IPS DF 19.7 (cell line): Measurements from ENCODE around the gene C5AR2.
"Not testable (repeated sequence)": the region's sequence is repeated elsewhere in the genome, so short reads cannot be mapped to it uniquely, and the experiment has no call there.

ENCODE experiments used
- DNase-seq: peaks from one replicate; pipeline ENCODE4 v3.0.0-alpha.2; 2013; ENCODE audit warnings: low read depth, low spot score

The C5AR2 gene

DNA sequence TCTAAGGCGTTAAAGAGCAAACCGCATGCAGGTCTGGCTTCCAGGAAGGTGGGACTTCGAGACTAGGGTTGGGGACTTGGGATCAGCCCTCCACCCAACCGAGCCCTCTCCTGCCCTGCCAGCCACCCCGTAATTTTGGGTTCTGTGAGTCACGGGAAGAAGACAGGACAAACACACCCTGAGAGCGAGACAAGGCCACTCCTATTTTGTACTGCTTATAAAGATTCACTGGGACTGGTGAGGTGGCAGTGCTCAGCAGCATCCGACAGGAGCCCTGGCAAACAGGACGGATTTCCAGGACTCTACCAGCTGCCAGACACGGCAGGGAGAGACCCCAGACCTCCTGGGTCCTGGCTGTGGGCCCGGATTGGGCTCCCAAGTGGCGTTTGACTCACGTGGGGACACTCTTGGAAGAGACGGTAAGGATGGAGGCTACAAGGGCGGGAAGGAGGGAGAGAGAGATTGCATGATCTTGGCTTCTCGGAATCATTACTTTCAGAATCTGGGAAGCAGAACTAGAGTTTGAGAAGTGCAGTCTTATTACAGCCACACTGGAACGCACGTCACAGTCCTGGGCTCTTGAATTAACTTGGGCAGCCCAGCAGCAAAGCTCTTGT lies at the start of gene C5AR2:
Gene C5AR2, plus strand, starts transcription at position 245 of the 617 bp plus-strand sequence. CDS start 8,625 bp downstream, outside the sequence.
- no peak for DNase-seq

DNA sequence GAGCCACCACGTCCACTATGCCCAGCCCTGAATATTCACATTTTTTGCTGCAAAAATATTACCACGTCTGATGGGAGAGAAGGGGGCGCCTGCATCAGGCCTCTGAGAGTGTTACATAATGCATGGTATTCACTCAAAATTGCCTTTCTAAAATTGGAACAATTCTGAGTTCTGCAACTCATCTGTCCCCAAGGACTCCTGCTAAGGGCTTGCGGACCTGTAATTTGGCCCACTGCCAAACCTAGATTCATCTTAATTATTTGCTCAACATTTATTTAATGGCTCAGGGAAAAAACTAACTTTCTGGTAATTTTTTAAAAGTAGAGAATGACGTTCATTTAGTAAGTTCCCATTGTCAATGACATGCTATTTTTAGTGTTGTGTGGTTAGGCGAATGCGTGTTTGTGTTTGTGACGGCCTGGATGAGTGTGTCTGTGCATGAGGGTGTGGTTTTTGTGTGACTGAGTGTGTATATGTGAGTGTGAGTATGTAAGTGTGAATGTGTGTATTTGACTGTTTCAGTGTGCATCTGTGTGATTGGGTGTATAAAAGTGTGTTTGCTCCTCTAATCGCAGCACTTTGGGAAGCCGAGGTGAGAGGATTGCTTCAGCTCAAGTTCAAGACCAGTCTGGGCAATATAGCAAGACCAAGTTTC lies 48.4 kb upstream of the C5AR2 start:
- DNase-seq: no peak

DNA sequence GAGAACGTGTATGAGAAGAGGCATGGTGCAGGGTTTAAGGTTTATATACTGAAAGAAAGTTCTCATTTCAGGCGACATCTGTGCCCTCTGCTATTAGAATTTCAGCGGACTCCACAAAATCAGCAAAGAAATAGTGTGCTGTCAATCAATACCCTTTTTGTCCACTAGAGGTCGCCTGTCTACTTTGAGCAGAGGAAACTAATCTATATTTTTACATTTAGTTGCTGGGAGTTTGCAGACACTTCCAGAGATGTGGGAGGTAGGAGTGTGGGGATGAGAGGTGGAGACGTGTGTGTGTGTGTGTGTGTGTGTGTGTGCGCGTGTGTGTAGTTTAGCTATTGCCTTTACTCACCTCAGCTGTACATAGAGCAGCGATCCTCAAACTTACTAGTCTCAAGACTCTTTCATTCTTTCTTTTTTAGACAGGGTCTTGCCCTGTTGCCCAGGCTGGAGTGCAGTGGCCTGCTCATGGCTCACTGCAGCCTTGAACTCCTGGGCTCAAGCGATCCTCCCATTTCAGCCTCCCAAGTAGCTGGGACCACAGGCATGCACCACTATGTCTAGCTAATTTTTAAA lies 47.6 kb upstream of the C5AR2 start:
- DNase-seq: no peak

DNA sequence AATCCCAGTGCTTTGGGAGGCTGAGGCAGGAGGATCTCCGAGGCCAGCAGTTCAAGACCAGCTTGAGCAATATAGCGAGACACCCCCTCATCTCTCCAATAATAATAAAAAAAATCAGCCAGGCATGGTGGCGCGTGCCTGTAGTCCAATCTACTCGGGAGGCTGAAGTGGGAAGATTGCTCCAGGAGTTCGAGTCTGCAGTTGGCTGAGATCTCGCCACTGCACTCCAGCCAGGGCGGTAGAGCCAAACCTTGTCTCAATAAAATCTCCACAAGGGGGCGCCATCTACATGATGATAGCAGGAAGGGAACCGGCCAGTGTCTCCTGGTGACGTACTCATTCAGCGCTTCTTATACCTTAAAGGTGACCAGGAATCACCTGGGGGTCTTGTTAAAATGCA lies 35.9 kb upstream of the C5AR2 start:
- DNase-seq: no peak

DNA sequence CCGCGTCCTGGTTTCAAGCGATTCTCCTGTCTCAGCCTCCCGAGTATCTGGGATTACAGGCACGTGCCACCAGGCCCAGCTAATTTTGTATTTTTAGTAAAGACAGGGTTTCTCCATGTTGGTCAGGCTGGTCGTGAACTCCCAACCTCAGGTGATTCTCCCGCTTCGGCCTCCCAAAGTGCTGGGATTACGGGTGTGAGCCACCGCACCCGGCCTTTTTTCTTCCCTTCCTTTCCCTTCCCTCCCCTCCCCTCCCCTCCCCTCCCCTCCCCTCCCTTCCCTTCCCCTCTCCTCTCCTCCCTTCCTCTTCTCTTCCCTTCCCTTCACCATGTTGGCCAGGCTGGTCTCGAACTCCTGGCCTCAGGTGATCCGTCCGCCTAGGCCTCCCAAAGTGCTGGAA lies 31.1 kb upstream of the C5AR2 start:
- not testable (repeated sequence) for DNase-seq

DNA sequence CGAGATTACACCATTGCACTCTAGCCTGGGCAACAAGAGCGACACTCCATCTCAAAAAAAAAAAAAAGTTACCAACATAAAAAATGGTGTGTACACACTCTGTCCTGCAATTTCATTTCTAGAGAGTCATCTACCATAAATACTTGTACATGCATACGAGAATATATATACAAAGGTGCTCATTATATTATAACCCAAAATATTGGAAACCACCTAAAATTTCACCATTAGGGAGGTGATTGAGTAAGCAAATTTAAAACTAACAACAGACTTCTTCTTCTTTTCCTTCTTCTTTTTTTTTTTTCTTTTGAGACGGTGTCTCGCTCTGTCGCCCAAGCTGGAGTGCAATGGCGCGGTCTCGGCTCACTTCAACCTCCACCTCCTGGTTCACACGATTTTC lies 29.7 kb upstream of the C5AR2 start:
- DNase-seq: no peak

DNA sequence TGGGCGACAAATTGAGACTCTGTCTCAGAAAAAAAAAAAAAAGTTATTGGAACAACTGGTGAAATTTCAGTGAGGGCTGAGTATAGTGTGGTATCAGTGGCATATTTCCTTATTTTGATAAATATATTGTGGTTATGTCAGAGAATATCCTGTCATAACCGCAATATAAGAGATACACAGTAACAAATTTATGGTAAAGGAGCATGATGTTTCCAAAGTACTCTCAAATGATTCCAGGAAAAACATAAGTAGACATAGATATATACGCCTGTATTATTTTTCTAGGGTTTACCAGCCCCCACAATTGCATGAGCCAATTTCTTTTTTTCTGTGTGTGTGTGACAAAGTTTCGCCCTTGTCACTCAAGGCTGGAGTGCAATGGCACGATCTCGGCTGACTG lies 28.0 kb upstream of the C5AR2 start:
- no peak for DNase-seq

DNA sequence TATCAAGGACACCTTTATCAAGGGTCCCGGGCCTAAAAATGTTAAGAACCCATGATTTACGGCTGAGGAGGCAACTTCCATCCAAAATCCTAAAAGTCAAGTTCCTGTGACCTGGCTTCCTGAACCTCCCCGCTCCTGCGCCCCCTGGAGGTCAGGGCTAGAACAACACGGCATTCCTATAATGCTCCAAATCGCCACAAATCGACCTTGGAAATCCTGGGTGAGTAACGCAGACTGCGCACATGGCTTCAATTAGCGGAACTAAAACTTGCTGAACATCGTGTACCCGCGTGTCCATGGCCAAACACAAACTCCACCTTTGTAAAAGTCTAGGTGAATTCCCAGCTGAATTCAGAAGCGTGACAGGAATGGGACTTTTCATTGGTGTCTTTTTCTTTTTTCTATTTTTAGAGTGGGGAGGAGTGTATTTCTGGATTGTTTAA lies 26.6 kb upstream of the C5AR2 start:
- no peak for DNase-seq

DNA sequence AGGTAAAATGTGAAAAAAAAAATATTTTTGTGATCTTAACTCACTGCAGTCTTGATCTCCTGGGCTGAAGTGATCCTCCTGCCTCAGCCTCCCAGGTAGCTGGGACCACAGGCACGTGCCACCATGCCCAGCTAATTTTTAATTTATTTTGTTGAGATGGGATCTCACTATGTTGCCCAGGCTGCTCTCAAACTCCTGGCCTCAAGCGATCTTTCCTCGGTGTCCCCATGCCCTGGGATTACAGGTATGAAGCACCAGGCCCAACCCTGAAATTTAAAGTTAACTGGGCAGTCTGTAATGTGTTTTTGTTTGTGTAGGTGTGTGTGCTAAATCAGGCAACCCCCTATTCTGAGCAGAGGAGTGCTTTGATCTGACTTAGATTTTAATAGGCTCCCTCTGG lies 25.7 kb upstream of the C5AR2 start:
- DNase-seq: no peak

DNA sequence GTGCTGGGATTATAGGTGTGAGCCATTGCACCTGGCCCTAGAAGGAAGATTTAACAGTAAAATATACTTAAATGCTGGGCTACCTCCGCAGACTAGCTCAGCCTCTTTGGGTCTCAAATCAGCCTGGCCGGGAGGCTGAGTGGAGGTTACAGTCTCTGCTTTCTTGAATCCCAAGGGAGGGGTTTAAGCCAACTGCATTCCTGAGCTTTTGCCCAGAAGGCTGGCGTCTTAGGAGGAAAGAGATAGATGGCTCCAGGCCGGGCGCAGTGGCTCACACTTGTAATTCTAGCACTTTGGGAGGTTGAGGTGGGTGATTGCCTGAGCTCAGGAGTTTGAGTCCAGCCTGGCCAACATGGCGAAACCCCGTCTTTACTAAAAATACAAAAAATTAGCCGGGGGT lies 22.9 kb upstream of the C5AR2 start:
- DNase-seq: no peak

DNA sequence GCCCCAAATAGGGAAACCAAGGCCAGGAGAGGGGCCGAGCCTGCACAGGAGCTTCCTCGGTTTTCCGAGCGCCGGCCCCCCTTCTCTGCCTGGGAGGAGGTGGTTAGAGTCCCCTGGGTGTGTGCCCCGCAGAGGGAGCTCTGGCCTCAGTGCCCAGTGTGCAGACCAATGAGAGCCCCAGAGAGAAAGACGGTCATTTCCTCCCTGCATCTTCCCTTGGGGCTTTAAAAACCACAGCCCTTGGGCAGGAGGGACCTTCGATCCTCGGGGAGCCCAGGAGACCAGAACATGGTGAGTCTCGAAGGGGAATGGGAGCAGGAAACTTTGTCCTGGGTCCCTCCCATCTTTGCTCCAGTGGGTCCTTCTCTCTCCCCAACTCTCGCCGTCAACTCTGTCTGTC lies 22.4 kb upstream of the C5AR2 start, which contains the start of gene C5AR1:
Gene C5AR1, plus strand, starts transcription at position 254 of the 400 bp plus-strand sequence. Its CDS starts 35 bp downstream, at position 289.
- DNase-seq: no peak

DNA sequence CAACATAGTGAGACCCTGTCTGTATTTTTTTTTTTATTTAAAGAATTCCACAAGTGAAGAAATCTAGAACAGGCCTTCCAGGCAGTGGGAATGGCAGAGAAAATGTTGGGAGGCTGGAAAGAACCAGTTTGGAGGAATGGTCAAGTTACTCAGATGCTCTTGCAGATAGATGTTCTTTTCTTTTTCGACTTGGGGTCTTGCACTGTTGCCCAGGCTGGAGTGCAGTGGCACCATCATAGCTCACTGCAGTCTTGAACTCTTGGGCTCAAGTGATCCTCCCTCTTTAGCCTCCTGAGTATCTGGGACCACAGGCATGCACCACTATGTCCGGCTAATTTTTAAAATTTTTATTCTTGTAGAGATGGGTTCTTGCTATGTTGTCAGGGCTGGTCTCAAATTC lies 21.7 kb upstream of the C5AR2 start:
- no peak for DNase-seq

DNA sequence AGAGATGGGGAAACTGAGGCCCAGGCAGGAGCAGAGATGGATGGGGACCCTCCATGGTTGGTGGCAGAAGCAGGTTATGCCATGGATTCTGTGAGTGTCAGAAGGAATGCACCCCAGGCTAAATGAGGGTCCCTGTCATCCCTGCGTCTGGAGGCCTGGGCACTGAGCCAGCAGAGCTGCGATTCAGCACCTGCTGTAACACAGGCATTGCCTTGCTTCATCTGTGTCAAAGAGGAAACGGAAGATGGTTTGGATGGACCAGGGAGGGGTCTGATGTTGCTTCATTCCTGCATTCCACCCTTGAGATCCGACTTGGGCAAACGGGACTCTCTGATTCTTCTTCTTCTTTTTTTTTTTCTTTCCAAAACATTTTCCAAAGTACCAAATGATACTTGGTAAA lies 21.2 kb upstream of the C5AR2 start:
- DNase-seq: no peak

DNA sequence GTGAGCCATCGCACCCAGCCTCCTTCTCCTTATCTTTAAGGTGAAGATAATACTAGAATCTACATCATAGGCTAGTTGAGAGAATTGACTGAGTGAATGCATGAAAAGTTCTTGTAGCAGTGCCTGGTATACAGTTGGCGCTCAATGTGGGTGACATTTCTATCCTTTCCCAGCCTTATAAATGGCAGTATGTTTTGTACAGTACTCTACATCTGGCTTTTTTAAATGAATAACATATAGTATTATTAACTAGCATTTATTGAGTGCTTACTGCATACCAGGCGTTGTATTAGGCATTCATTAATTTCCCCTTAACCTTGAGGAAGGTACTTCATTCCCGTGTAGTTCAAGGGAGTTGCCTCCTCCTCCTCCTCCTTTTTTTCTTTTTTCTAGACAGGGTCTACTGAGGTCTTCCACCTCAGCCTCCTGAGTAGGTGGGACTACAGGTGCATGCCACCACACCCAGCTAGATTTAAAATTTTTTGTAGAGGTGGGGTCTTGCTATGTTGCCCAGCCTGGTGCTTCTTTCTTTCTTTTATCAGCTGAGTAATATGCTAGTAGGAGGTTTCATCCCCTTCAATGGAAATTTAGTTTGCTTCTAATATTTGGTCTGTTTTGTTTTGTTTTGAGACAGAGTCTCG lies 19.5 kb upstream of the C5AR2 start:
- DNase-seq: no peak

DNA sequence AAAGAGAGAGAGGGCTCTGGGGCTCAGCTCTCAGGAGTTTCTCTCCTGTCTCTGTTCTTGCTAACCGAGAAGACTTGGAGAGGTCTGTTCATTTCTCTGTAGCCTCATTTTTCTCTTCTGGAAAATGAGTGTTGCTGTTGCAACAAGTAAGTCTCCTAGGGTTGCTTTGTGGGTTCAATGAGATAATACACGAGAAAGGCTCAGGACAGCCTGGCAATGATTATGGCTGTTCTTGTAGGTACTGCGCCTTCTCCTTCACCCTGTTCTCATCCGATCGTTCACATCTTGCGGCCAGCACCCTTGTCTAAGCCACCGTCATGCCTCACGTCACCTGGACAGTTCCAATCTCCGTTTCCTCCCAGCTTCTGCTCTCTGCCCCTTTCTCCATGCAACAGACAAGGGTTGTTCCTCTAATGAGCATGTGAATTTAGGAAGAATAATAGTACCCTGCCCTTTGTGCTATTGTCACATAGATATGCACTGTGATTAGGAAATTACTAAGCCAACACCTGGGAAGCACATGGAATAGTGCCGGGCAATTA lies 18.1 kb upstream of the C5AR2 start:
- DNase-seq: no peak

DNA sequence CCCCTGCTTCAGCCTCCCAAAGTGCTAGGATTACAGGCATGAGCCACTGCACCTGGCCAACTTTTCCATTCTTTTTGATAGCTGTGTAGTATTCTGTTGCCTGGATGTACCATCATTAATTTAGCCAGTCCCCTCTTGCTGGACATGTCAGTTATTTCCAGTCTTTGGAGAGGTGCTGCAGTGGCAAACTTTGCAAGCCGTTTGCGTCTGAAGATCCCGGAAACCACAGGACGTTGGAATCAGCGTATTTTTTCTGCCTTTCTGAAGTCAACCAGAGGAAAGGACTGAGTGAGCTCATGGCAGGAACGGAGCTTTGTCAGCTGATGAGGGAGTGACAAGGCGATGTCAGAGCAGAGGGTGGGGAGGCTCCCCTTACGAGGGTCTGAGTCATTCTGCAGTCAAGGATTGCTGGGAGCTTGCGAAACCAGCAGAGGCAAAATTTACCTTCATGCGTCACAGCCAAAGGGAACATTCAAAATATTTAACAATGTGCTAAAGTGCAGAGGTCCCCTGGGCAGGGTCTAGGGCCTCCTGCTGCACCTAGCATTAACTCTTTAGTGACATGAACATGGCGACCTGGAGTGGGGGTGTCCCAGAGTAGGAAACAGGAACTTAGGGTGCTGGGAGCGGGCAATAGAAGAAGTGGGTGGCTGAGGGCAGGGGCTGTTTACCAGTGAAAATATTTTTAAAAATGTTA lies 16.7 kb upstream of the C5AR2 start:
- no peak for DNase-seq

DNA sequence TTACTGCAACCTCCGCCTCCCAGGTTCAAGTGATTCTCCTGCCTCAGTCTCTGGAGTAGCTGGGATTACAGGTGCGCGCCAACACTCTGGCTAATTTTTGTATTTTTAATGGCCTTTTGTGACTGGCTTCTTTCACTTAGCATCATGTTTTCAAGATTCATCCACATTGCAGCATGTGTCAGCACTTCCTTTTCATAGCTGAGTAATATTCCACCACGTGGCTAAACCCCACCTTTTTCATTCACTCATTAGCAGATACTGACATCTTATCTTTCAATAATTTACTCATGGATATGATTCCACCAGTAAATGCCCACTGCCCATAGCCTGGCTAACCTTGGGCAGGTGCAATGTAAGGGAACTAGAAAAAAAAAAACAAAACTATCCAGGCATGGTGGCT lies 15.5 kb upstream of the C5AR2 start:
- no peak for DNase-seq

DNA sequence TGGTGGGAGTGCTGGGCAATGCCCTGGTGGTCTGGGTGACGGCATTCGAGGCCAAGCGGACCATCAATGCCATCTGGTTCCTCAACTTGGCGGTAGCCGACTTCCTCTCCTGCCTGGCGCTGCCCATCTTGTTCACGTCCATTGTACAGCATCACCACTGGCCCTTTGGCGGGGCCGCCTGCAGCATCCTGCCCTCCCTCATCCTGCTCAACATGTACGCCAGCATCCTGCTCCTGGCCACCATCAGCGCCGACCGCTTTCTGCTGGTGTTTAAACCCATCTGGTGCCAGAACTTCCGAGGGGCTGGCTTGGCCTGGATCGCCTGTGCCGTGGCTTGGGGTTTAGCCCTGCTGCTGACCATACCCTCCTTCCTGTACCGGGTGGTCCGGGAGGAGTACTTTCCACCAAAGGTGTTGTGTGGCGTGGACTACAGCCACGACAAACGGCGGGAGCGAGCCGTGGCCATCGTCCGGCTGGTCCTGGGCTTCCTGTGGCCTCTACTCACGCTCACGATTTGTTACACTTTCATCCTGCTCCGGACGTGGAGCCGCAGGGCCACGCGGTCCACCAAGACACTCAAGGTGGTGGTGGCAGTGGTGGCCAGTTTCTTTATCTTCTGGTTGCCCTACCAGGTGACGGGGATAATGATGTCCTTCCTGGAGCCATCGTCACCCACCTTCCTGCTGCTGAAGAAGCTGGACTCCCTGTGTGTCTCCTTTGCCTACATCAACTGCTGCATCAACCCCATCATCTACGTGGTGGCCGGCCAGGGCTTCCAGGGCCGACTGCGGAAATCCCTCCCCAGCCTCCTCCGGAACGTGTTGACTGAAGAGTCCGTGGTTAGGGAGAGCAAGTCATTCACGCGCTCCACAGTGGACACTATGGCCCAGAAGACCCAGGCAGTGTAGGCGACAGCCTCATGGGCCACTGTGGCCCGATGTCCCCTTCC lies 11.8 kb upstream of the C5AR2 start:
- DNase-seq: no peak

DNA sequence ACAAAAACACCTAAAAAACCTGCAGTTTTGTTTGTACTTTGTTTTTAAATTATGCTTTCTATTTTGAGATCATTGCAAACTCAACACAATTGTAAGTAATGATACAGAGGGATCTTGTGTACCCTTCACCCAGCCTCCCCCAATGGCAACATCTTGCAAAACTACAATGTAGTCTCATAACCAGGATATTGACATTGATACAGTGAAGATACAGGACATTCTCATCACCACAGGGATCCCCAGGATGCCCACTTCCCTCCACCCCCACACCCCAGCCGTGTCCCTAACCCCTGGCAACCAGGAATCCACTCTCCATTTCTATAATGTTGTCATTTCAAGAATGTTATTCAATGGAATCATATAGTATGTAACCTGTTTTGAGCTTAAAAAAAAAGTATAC lies 10.3 kb upstream of the C5AR2 start:
- DNase-seq: no peak

DNA sequence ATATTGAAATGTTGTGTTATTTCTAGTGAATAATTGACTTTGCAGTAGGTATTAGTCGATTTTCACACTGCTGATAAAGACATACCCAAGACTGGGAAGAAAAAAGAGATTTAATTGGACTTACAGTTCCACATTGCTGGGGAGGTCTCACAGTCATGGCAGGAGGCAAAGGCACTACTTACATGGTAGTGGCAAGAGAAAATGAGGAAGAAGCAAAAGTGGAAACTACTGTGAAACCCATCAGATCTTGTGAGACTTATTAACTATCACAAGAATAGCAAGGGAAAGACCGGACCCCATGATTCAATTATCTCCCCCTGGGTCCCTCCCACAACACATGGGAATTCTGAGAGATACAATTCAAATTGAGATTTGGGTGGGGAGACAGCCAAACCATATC lies 9.9 kb upstream of the C5AR2 start:
- DNase-seq: no peak

DNA sequence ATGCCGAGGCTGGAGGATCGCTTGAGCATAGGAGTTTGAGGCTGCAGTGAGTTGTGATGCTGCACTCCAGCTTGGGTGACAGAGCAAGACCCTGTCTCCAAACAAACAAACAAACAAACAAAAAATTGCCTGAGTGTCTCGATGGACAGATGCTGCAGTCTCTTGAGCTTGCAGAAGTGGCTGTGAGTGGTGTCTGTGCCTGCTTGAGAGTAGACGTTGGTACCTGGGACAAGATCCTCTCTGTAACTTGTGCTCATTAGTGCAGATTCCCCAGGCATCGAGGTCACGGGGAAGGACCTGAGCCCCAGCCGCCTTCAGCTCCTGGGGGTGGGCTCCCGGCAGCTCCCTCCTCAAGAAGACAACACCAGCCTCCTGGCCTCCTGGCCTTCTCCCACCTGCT lies 8.6 kb upstream of the C5AR2 start:
- DNase-seq: no peak
